Lower leg skin (tissue), 4 donors: ENCODE results near the gene GPR141. TPM values are rescaled to one million over a fixed set of nuclear protein-coding genes. Genes with fewer than 3 reads are reported as not detected.
"Not testable (repeated sequence)": the region's sequence is repeated elsewhere in the genome, so short reads cannot be mapped to it uniquely, and the experiment has no call there.

Experiments
- DNase-seq, 2 donors: peaks; one replicate each; pipeline ENCODE4 v3.0.0-alpha.2; 2019; ENCODE audit warnings: low spot score in 2 of 2
- H3K4me3 ChIP-seq: fragments of 200-600 bp; sonication (generic); 2 replicates; pipeline ENCODE4 v1.5.1; 2017; ENCODE audit warnings: mild to moderate bottlenecking, low read depth; ENCODE audit not compliant: poor library complexity, severe bottlenecking
- CTCF ChIP-seq, 3 donors: fragments of 450-650 bp; IDR thresholded peaks; one replicate each; pipeline ENCODE4 v1.5.1; 2016; ENCODE audit warnings: antibody characterized with exemption in 3 of 3, mild to moderate bottlenecking in 3 of 3, moderate library complexity in 2 of 3
- POLR2A ChIP-seq, 2 donors: fragments of 450-650 bp; IDR thresholded peaks; one replicate each; pipeline ENCODE4 v1.6.1; 2016 to 2017; ENCODE audit warnings: antibody characterized with exemption in 2 of 2, mild to moderate bottlenecking in 1 of 2, moderate library complexity in 1 of 2
- WGBS, 2 donors: methylation state at CpG; one replicate each; pipeline ENCODE4 v1.1.5; 2018; 5-methylcytosine and 5-hydroxymethylcytosine counted together
- intact Hi-C: fragments of 100-400 bp; cut with DNase I; formaldehyde crosslinking; loops from one replicate; pipeline ENCODE4 v1.15.0; 2023; ENCODE audit warnings: low total_unique reads
- total RNA-seq, 4 donors: library from RNA; depleted of rRNA; stranded (reverse); fragments of >200 nt; gene quantifications; one replicate each; pipeline ENCODE4 v1.1.0, GENCODE V29; 2016

The GPR141 gene
- total RNA-seq, 4 donors from 2014 or later: 0.39 to 1.6 (median 0.49) TPM; not detected in 1

- intact Hi-C loops: no loop called here
- H3K4me3 ChIP-seq: no peak overlapping the region
- no peak for DNase-seq
- 66 to 74% methylated on average over 2 of the region's 2 CpGs for WGBS, 2 donors
- TF ChIP-seq POLR2A (IDR thresholded peaks at IDR 0.05) (no peak), CTCF (IDR thresholded peaks at IDR 0.05) (no peak)
Measured at GRCh38 chr7:37701769-37702168, 18.2 kb downstream of the GPR141 start.

GRCh38 chr7:37703361-37703760 is 19.8 kb downstream of the GPR141 start:
- TF ChIP-seq POLR2A (IDR thresholded peaks at IDR 0.05): no peak
- TF ChIP-seq CTCF (IDR thresholded peaks at IDR 0.05): no peak
- no peak overlapping the region for H3K4me3 ChIP-seq
- intact Hi-C loops: no loop called here
- DNase-seq: no peak

- intact Hi-C loops, DNase-seq, H3K4me3 ChIP-seq: not testable (repeated sequence)
- 83 to 86% methylated on average over 4 of the region's 4 CpGs for WGBS, 2 donors
Measured at GRCh38 chr7:37704328-37704833, 20.8 kb downstream of the GPR141 start.

- TF ChIP-seq CTCF (IDR thresholded peaks at IDR 0.05) (no peak), POLR2A (IDR thresholded peaks at IDR 0.05) (no peak)
- intact Hi-C loops: no loop called here
- H3K4me3 ChIP-seq: no peak overlapping the region
- no peak for DNase-seq
- WGBS, 2 donors: 74 to 78% methylated on average over 6 of the region's 6 CpGs
Measured at GRCh38 chr7:37705976-37706375, 22.4 kb downstream of the GPR141 start.

- no peak for TF ChIP-seq CTCF (IDR thresholded peaks at IDR 0.05)
- no peak for TF ChIP-seq POLR2A (IDR thresholded peaks at IDR 0.05)
- DNase-seq: no peak
- no peak overlapping the region for H3K4me3 ChIP-seq
- 58 to 61% methylated on average over 4 to 5 of the region's 5 CpGs for WGBS, 2 donors
- intact Hi-C loops: no loop called here
Measured at GRCh38 chr7:37706804-37707203, 23.2 kb downstream of the GPR141 start.

GRCh38 chr7:37707754-37708485 is 24.4 kb downstream of the GPR141 start:
- DNase-seq: no peak
- WGBS, 2 donors: 52 to 63% methylated on average over 4 of the region's 4 CpGs
- intact Hi-C loops: no loop called here
- H3K4me3 ChIP-seq: no peak overlapping the region
- TF ChIP-seq POLR2A (IDR thresholded peaks at IDR 0.05) (no peak), CTCF (IDR thresholded peaks at IDR 0.05) (no peak)
